HL-60/S4 treated with phorbol 12-myristate 13-acetate at 8.2 ng/mL for 4 days and 3 days (cell line): ENCODE data around the gene PALMD.

Source experiments
- in situ Hi-C: fragments of 300-500 bp; cut with MboI; formaldehyde crosslinking; loops from 2 replicates; pipeline ENCODE4 v1.15.0; 2022; ENCODE audit warnings: low sequenced_read_pairs

PALMD gene

GRCh38 chr1:99738858-99739465 is 93.0 kb downstream of the PALMD start:
- in situ Hi-C loops: no loop called here

DNA sequence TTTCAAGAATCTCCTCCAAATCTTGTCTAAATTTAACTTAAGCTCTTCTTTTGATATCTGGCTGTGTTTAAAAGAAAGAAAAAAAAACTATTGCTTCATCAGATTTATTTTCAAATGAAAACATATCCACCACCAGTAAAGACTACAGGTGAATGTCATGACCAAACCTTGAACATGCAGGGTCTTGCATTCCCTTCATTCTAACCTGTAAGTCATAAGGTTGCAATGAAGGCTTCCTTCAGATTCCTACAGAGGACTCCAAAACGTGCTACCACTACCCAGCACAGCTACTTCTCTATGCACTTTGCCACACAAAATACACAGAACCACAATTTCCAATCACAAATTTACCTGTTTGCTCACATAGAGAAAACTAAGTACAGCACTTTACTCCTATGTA is 94.2 kb downstream of the PALMD start:
- in situ Hi-C loops: no loop called here
